H9 (cell line): ENCODE data around the gene SLC52A3. TPM values are rescaled to one million over a fixed set of nuclear protein-coding genes. Genes with fewer than 3 reads are reported as not detected.
"Not testable (repeated sequence)": the region's sequence is repeated elsewhere in the genome, so short reads cannot be mapped to it uniquely, and the experiment has no call there.

Experiments used
- DNase-seq: peaks from one replicate; pipeline ENCODE4 v3.0.0-alpha.2; 2017
- H2AFZ ChIP-seq: one replicate; pipeline ENCODE4 v1.6.1; 2013; ENCODE audit warnings: mild to moderate bottlenecking, low read length, control low read depth, moderate library complexity
- H2AK5ac ChIP-seq: 2 replicates; pipeline ENCODE4 v1.6.1; 2013; ENCODE audit warnings: low read length, control low read depth, mixed read lengths; ENCODE audit not compliant: insufficient read length
- H2BK120ac ChIP-seq: one replicate; pipeline ENCODE4 v1.6.1; 2013; ENCODE audit warnings: low read depth, mild to moderate bottlenecking, low read length, control low read depth, inconsistent platforms; ENCODE audit not compliant: poor library complexity, severe bottlenecking
- H2BK12ac ChIP-seq: 2 replicates; pipeline ENCODE4 v1.6.1; 2013; ENCODE audit warnings: low read length, control low read depth, mixed read lengths, low read depth; ENCODE audit not compliant: insufficient read length
- H2BK15ac ChIP-seq: 2 replicates; pipeline ENCODE4 v1.6.1; 2013; ENCODE audit warnings: low read depth, low read length, control low read depth
- H2BK20ac ChIP-seq: one replicate; pipeline ENCODE4 v1.6.1; 2013; ENCODE audit warnings: low read depth, mild to moderate bottlenecking, low read length, control low read depth, inconsistent platforms; ENCODE audit not compliant: poor library complexity, severe bottlenecking
- H2BK5ac ChIP-seq: 2 replicates; pipeline ENCODE4 v1.6.1; 2013; ENCODE audit warnings: low read length, control low read depth, mixed read lengths; ENCODE audit not compliant: insufficient read length
- H3K14ac ChIP-seq: 2 replicates; pipeline ENCODE4 v1.6.1; 2013; ENCODE audit warnings: low read length, control low read depth; ENCODE audit not compliant: insufficient read depth
- H3K18ac ChIP-seq: 2 replicates; pipeline ENCODE4 v1.6.1; 2013; ENCODE audit warnings: low read depth, mild to moderate bottlenecking, mixed read lengths, low read length, control low read depth; ENCODE audit not compliant: insufficient read length
- H3K23ac ChIP-seq: 2 replicates; pipeline ENCODE4 v1.6.1; 2013; ENCODE audit warnings: low read length, control low read depth, mixed read lengths, low read depth; ENCODE audit not compliant: insufficient read length
- H3K23me2 ChIP-seq: 2 replicates; pipeline ENCODE4 v1.6.1; 2013; ENCODE audit warnings: low read depth, mild to moderate bottlenecking, mixed read lengths, low read length, control low read depth; ENCODE audit not compliant: insufficient read length, poor library complexity, severe bottlenecking
- H3K27ac ChIP-seq: 2 replicates; pipeline ENCODE4 v1.5.1; 2013; ENCODE audit warnings: low read length, control low read depth, mixed read lengths, low read depth; ENCODE audit not compliant: insufficient read length
- H3K27me3 ChIP-seq: 2 replicates; pipeline ENCODE4 v1.6.1; 2013; ENCODE audit warnings: low read length, control low read depth, inconsistent platforms; ENCODE audit not compliant: insufficient read depth
- H3K4ac ChIP-seq: 2 replicates; pipeline ENCODE4 v1.6.1; 2013; ENCODE audit warnings: low read depth, mild to moderate bottlenecking, control low read depth, inconsistent platforms, low read length, moderate library complexity
- H3K4me1 ChIP-seq: 2 replicates; pipeline ENCODE4 v1.6.1; 2013; ENCODE audit warnings: low read length, control low read depth, inconsistent platforms; ENCODE audit not compliant: insufficient read depth
- H3K4me2 ChIP-seq: 2 replicates; pipeline ENCODE4 v1.6.1; 2013; ENCODE audit warnings: low read length, control low read depth, mixed read lengths; ENCODE audit not compliant: insufficient read length, insufficient read depth
- H3K56ac ChIP-seq: 2 replicates; pipeline ENCODE4 v1.6.1; 2013; ENCODE audit warnings: low read depth, mild to moderate bottlenecking, mixed read lengths, low read length, control low read depth; ENCODE audit not compliant: insufficient read length
- H3K79me1 ChIP-seq: 2 replicates; pipeline ENCODE4 v1.6.1; 2013; ENCODE audit warnings: low read depth, mild to moderate bottlenecking, moderate library complexity, low read length, control low read depth, inconsistent platforms; ENCODE audit not compliant: insufficient read depth, poor library complexity, severe bottlenecking
- H3K79me2 ChIP-seq: 2 replicates; pipeline ENCODE4 v1.6.1; 2013; ENCODE audit warnings: low read length, control low read depth, inconsistent platforms; ENCODE audit not compliant: insufficient read depth
- H3K9ac ChIP-seq: 2 replicates; pipeline ENCODE4 v1.6.1; 2013; ENCODE audit warnings: low read length, control low read depth, mixed read lengths; ENCODE audit not compliant: insufficient read length; ENCODE audit errors: extremely low read depth
- H3K9me3 ChIP-seq: one replicate; pipeline ENCODE4 v1.6.1; 2013; ENCODE audit warnings: low read depth, low read length, inconsistent platforms; ENCODE audit not compliant: control insufficient read depth
- H3T11ph ChIP-seq: one replicate; pipeline ENCODE4 v1.6.1; 2013; ENCODE audit warnings: mild to moderate bottlenecking, low read length, control low read depth, inconsistent platforms
- H4K20me1 ChIP-seq: one replicate; pipeline ENCODE4 v1.6.1; 2013; ENCODE audit not compliant: control insufficient read depth, insufficient read length, insufficient read depth
- H4K5ac ChIP-seq: 2 replicates; pipeline ENCODE4 v1.6.1; 2013; ENCODE audit warnings: low read depth, mild to moderate bottlenecking, mixed read lengths, low read length, control low read depth; ENCODE audit not compliant: insufficient read length
- H4K8ac ChIP-seq: replicated peaks from 2 replicates; pipeline ENCODE4 v1.6.1; 2013; ENCODE audit warnings: low read length, control low read depth, mixed read lengths, low read depth; ENCODE audit not compliant: insufficient read length
- H4K91ac ChIP-seq: 2 replicates; pipeline ENCODE4 v1.6.1; 2013; ENCODE audit warnings: low read depth, mild to moderate bottlenecking, moderate library complexity, mixed read lengths, low read length, control low read depth; ENCODE audit not compliant: insufficient read length
- H3K27ac Mint-ChIP-seq, 3 experiments: 2 replicates in 2 of 3; 3 replicates in 1 of 3; pipeline ENCODE4 v1.8.0; 2020 to 2021; ENCODE audit warnings: mixed read lengths in 3 of 3, mild to moderate bottlenecking in 1 of 3, moderate library complexity in 1 of 3
- H3K27me3 Mint-ChIP-seq: 2 replicates; pipeline ENCODE4 v1.8.0; 2021; ENCODE audit warnings: low read depth, mild to moderate bottlenecking, moderate library complexity, mixed read lengths
- H3K36me3 Mint-ChIP-seq, 3 experiments: 2 replicates in 2 of 3; 3 replicates in 1 of 3; pipeline ENCODE4 v1.8.0; 2020 to 2021; ENCODE audit warnings: low read depth in 3 of 3, mixed read lengths in 3 of 3; ENCODE audit not compliant: insufficient read depth in 1 of 3
- H3K4me1 Mint-ChIP-seq, 2 experiments: 2 replicates each; pipeline ENCODE4 v1.8.0; 2020; ENCODE audit warnings: mixed read lengths in 2 of 2
- H3K4me3 Mint-ChIP-seq, 2 experiments: 2 replicates in 1 of 2; 3 replicates in 1 of 2; pipeline ENCODE4 v1.8.0; 2020 to 2021; ENCODE audit warnings: mild to moderate bottlenecking in 2 of 2, mixed read lengths in 2 of 2, moderate library complexity in 1 of 2
- H3K9me3 Mint-ChIP-seq, 2 experiments: 2 replicates in 1 of 2; 3 replicates in 1 of 2; pipeline ENCODE4 v1.8.0; 2020; ENCODE audit warnings: mild to moderate bottlenecking in 2 of 2, mixed read lengths in 2 of 2, moderate library complexity in 1 of 2
- WGBS: extraction: QIAGEN DNeasy Blood & Tissue Kit; methylation state at CpG from one replicate; pipeline ENCODE4 v1.1.7; 2013; ENCODE audit warnings: missing lambda C conversion rate, low lambda C conversion rate, mixed read lengths; ENCODE audit not compliant: insufficient read length; ENCODE audit errors: extremely low coverage; 5-methylcytosine and 5-hydroxymethylcytosine counted together
- total RNA-seq: library from RNA; stranded (reverse); gene quantifications from 2 replicates; pipeline ENCODE4 v1.2.1, GENCODE V29; 2021
- TF ChIP-seq, protein P1 (sequence below): fragments of 200-600 bp; sonication (generic); conservative IDR thresholded peaks from 3 replicates; pipeline ENCODE4 v1.8.0; 2021; ENCODE audit warnings: antibody characterized with exemption, mild to moderate bottlenecking

Gene SLC52A3
- total RNA-seq, 1 experiment from 2014 or later, result 3.3 TPM

- Histone ChIP-seq H3K4ac (no peak overlapping the region), H3K9ac (no peak overlapping the region), H4K5ac (no peak overlapping the region), H2AFZ (no peak overlapping the region), H2BK15ac (no peak overlapping the region), H3K79me2 (no peaks in the 10 kb centered on the region), H2BK5ac (no peak overlapping the region), H3K23ac (no peak overlapping the region), H2BK120ac (no peak overlapping the region), H3K9me3 (no peaks in the 10 kb centered on the region), H3K79me1 (no peaks in the 10 kb centered on the region), H2BK12ac (no peak overlapping the region), H3K4me1 (no peaks in the 10 kb centered on the region), H4K20me1 (no peaks in the 10 kb centered on the region), H3K14ac (no peak overlapping the region), H4K8ac (no peak overlapping the region), H3K27me3 (no peaks in the 10 kb centered on the region), H3K27ac (no peak overlapping the region), H3K4me2 (no peak overlapping the region), H3T11ph (no peak overlapping the region), H3K56ac (no peak overlapping the region), H2AK5ac (no peak overlapping the region), H3K23me2 (no peaks in the 10 kb centered on the region), H4K91ac (no peak overlapping the region), H2BK20ac (no peak overlapping the region), H3K18ac (no peak overlapping the region)
- peaks cover 1 to 11% (median 5%) of the 10 kb centered on the region in 3 experiments for H3K36me3 Mint-ChIP-seq
- TF ChIP-seq, protein P1, sequence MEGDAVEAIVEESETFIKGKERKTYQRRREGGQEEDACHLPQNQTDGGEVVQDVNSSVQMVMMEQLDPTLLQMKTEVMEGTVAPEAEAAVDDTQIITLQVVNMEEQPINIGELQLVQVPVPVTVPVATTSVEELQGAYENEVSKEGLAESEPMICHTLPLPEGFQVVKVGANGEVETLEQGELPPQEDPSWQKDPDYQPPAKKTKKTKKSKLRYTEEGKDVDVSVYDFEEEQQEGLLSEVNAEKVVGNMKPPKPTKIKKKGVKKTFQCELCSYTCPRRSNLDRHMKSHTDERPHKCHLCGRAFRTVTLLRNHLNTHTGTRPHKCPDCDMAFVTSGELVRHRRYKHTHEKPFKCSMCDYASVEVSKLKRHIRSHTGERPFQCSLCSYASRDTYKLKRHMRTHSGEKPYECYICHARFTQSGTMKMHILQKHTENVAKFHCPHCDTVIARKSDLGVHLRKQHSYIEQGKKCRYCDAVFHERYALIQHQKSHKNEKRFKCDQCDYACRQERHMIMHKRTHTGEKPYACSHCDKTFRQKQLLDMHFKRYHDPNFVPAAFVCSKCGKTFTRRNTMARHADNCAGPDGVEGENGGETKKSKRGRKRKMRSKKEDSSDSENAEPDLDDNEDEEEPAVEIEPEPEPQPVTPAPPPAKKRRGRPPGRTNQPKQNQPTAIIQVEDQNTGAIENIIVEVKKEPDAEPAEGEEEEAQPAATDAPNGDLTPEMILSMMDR, result no peak
- peaks cover 9 to 16% of the 10 kb centered on the region in 2 experiments for H3K4me1 Mint-ChIP-seq
- WGBS, result no CpG with 5 or more reads among the region's 8 CpGs
- no peak overlapping the region for H3K4me3 Mint-ChIP-seq
- DNase-seq, result no peak
- H3K27ac Mint-ChIP-seq, result no peak overlapping the region
- peaks cover 3% of the 10 kb centered on the region for H3K27me3 Mint-ChIP-seq
- H3K9me3 Mint-ChIP-seq, result peaks cover 10 to 16% of the 10 kb centered on the region in 2 experiments; a peak in 4 of 5 replicates
These were observed 45.1 kb upstream of the SLC52A3 start for GRCh38 chr20:813390-813789.

- not testable (repeated sequence) for H2AFZ ChIP-seq, H3K4me3 Mint-ChIP-seq, H4K20me1 ChIP-seq, H3K23ac ChIP-seq, H2BK15ac ChIP-seq, H3K9me3 ChIP-seq, H3K79me1 ChIP-seq, H3K4me2 ChIP-seq, H2BK12ac ChIP-seq, H3K23me2 ChIP-seq, H2BK5ac ChIP-seq, H2BK120ac ChIP-seq, H4K91ac ChIP-seq, H3K27ac Mint-ChIP-seq, H3K4ac ChIP-seq, H3K27me3 Mint-ChIP-seq, H2BK20ac ChIP-seq, H3K27me3 ChIP-seq, H3K9ac ChIP-seq, H3T11ph ChIP-seq, H3K27ac ChIP-seq, H2AK5ac ChIP-seq, H3K56ac ChIP-seq, H3K79me2 ChIP-seq, DNase-seq, H3K18ac ChIP-seq, H3K4me1 ChIP-seq, H3K14ac ChIP-seq, H4K8ac ChIP-seq, H4K5ac ChIP-seq
- peaks cover 0 to 13% (median 5%) of the 10 kb centered on the region in 3 experiments for H3K36me3 Mint-ChIP-seq
- no CpG with 5 or more reads among the region's 2 CpGs for WGBS
- H3K9me3 Mint-ChIP-seq, result peaks cover 7 to 18% of the 10 kb centered on the region in 2 experiments; a peak in 4 of 5 replicates
- H3K4me1 Mint-ChIP-seq, result peaks cover 9 to 16% of the 10 kb centered on the region in 2 experiments
These were observed 44.1 kb upstream of the SLC52A3 start for GRCh38 chr20:812435-812814.
